ENCODE data around the gene SAFB. TPM values are rescaled to one million over a fixed set of nuclear protein-coding genes. Genes with fewer than 3 reads are reported as not detected.

The SAFB gene
- polyA plus RNA-seq, 1 of the 3 experiments (the other 2 are of a cell fraction) = 90.0 TPM

DNA sequence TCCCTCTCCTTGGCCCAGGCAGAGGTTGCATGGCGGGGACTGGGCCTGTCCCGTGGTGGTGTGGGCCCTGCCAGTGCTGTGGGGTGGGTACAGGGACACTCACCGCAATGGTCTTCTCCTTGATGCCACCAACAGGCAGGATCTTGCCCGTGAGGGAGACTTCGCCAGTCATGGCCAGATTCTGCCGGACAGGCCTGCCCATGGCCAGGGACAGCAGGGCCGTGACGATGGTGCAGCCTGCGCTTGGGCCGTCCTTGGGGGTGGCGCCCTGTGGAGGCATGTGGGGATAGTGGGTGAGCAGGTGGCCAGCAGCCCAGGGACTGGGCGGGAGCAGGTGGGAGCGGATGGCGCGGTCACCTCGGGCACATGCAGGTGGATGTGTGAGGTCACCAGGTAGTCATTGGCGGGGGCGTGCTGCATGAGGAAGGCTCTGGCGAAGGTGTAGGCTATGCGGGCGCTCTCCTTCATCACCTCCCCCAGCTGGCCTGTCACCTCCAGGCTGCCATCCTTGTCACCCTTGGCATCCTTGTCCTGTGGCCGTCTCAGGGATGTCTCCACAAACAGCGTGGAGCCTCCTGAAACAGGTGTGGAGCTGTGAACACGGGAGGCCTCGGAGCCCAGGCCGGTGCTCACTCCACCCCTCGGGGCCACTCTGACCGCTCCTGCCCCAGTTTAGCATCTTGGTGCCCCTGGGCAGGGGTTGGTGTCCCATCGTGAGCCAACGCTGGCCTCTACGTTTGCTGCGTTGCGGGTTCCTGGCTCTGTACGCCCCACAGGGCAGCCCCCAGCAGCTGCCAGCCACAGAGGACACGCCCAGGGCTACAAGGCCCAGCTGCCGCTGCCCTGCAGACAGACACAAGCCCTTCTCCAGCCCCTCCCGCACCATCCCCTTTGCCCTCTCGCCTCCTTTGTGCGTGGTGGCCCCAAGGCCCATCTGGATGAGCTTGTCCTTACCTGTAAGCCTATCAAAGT lies 70.6 kb downstream of the SAFB start:
- ChIA-PET CTCF (no interaction called here), POLR2A (no interaction called here)
- Histone ChIP-seq H3K79me2 (ENCODE audit: insufficient read depth) (peaks cover 53% of the 10 kb centered on the region), H3K4me3 (ENCODE audit: low read depth in 2 of 2, low read length in 1 of 2) (no peak overlapping the region; a peak in 1 of 4 replicates), H3K9me2 (no peaks in the 10 kb centered on the region), H4K20me1 (ENCODE audit: insufficient read depth) (peaks cover 70% of the 10 kb centered on the region), H3K9ac (no peak overlapping the region), H3K4me2 (0 out of 2 replicates have a peak overlapping the region, but pooled peaks have one; percentile 3), H3K27me3 (ENCODE audit: insufficient read depth) (no peaks in the 10 kb centered on the region), H3K36me3 (replicated peaks in 1 of 2; ENCODE audit: control insufficient read depth in 1 of 2, insufficient read depth in 2 of 2, low read length in 1 of 2) (peaks cover 9 to 62% of the 10 kb centered on the region in 2 experiments), H3K9me3 (no peaks in the 10 kb centered on the region), H2AFZ (ENCODE audit: low read depth) (no peak overlapping the region), H3K27ac (ENCODE audit: low read depth in 2 of 2, low read length in 1 of 2) (peak overlapping the region; percentile 6 to 16; a peak in 2 of 4 replicates), H3K4me1 (ENCODE audit: control insufficient read depth in 1 of 2, insufficient read depth in 2 of 2, low read depth in 1 of 2, low read length in 1 of 2) (peaks cover 0 to 28% of the 10 kb centered on the region in 2 experiments; a peak in 1 of 4 replicates), H3F3A (replicated peaks; ENCODE audit: insufficient read depth) (peaks cover 47% of the 10 kb centered on the region)
- TF ChIP-seq RFX5 (IDR thresholded peaks at IDR 0.05; ENCODE audit: low read length) = no peak
- TF ChIP-seq EP300 (IDR thresholded peaks at IDR 0.05; ENCODE audit: borderline replicate concordance in 1 of 2, low read depth in 1 of 2, low read length in 1 of 2) = no peak
- TF ChIP-seq, protein P1, sequence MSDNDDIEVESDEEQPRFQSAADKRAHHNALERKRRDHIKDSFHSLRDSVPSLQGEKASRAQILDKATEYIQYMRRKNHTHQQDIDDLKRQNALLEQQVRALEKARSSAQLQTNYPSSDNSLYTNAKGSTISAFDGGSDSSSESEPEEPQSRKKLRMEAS (IDR thresholded peaks at IDR 0.05; ENCODE audit: low read depth) = no peak
- TF ChIP-seq, protein P2, sequence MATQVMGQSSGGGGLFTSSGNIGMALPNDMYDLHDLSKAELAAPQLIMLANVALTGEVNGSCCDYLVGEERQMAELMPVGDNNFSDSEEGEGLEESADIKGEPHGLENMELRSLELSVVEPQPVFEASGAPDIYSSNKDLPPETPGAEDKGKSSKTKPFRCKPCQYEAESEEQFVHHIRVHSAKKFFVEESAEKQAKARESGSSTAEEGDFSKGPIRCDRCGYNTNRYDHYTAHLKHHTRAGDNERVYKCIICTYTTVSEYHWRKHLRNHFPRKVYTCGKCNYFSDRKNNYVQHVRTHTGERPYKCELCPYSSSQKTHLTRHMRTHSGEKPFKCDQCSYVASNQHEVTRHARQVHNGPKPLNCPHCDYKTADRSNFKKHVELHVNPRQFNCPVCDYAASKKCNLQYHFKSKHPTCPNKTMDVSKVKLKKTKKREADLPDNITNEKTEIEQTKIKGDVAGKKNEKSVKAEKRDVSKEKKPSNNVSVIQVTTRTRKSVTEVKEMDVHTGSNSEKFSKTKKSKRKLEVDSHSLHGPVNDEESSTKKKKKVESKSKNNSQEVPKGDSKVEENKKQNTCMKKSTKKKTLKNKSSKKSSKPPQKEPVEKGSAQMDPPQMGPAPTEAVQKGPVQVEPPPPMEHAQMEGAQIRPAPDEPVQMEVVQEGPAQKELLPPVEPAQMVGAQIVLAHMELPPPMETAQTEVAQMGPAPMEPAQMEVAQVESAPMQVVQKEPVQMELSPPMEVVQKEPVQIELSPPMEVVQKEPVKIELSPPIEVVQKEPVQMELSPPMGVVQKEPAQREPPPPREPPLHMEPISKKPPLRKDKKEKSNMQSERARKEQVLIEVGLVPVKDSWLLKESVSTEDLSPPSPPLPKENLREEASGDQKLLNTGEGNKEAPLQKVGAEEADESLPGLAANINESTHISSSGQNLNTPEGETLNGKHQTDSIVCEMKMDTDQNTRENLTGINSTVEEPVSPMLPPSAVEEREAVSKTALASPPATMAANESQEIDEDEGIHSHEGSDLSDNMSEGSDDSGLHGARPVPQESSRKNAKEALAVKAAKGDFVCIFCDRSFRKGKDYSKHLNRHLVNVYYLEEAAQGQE (IDR thresholded peaks at IDR 0.05; ENCODE audit: low read depth, low read length) = no peak
- TF ChIP-seq SMC3 (IDR thresholded peaks at IDR 0.05; ENCODE audit: low read depth, low read length) = no peak
- TF ChIP-seq TAF1 (IDR thresholded peaks at IDR 0.05; ENCODE audit: borderline replicate concordance, low read depth, low read length) = no peak
- TF ChIP-seq, protein P3, sequence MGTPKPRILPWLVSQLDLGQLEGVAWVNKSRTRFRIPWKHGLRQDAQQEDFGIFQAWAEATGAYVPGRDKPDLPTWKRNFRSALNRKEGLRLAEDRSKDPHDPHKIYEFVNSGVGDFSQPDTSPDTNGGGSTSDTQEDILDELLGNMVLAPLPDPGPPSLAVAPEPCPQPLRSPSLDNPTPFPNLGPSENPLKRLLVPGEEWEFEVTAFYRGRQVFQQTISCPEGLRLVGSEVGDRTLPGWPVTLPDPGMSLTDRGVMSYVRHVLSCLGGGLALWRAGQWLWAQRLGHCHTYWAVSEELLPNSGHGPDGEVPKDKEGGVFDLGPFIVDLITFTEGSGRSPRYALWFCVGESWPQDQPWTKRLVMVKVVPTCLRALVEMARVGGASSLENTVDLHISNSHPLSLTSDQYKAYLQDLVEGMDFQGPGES (IDR thresholded peaks at IDR 0.05; ENCODE audit: low read depth, low read length) = no peak
- TF ChIP-seq, protein P4, sequence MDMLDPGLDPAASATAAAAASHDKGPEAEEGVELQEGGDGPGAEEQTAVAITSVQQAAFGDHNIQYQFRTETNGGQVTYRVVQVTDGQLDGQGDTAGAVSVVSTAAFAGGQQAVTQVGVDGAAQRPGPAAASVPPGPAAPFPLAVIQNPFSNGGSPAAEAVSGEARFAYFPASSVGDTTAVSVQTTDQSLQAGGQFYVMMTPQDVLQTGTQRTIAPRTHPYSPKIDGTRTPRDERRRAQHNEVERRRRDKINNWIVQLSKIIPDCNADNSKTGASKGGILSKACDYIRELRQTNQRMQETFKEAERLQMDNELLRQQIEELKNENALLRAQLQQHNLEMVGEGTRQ (IDR thresholded peaks at IDR 0.05; ENCODE audit: borderline replicate concordance, low read depth, low read length) = no peak
- DNase-seq = peak; percentile 31
- 97% methylated on average over 18 of the region's 39 CpGs for WGBS (ENCODE audit: low lambda C conversion rate)
